Stomach (tissue), 9 donors: Measurements from ENCODE around the gene DMRTC1. TPM values are rescaled to one million over a fixed set of nuclear protein-coding genes. Genes with fewer than 3 reads are reported as not detected.
"Not testable (repeated sequence)": the region's sequence is repeated elsewhere in the genome, so short reads cannot be mapped to it uniquely, and the experiment has no call there.

ENCODE experiments used
- DNase-seq, 2 donors: peaks; one replicate each; pipeline versions ENCODE4 v3.0.0 to v3.0.0-alpha.2; 2013 to 2019
- H3K27ac ChIP-seq, 5 donors: fragments of 200-600 bp in 4 of 5; sonication (generic) in 4 of 5; one replicate each; pipeline ENCODE4 v1.5.1; 2013 to 2019; ENCODE audit warnings: mild to moderate bottlenecking in 1 of 5, moderate library complexity in 1 of 5
- H3K27me3 ChIP-seq, 3 donors: fragments of 200-600 bp; sonication (generic); one replicate each; pipeline ENCODE4 v1.5.1; 2017 to 2019; ENCODE audit warnings: mixed run types in 1 of 3
- H3K36me3 ChIP-seq, 4 donors: fragments of 200-600 bp; sonication (generic); 1 replicate in 3 of 4; 2 replicates in 1 of 4; pipeline ENCODE4 v1.5.1; 2016 to 2019
- H3K4me1 ChIP-seq, 4 donors: fragments of 200-600 bp; sonication (generic); one replicate each; pipeline ENCODE4 v1.5.1; 2016 to 2019
- H3K4me3 ChIP-seq, 4 donors: fragments of 200-600 bp; sonication (generic) in 3 of 4; one replicate each; pipeline ENCODE4 v1.5.1; 2016 to 2019; ENCODE audit warnings: mild to moderate bottlenecking in 1 of 4
- H3K9me3 ChIP-seq, 4 donors: fragments of 200-600 bp; sonication (generic); one replicate each; pipeline ENCODE4 v1.5.1; 2016 to 2019
- WGBS, 5 donors: extraction: QIAGEN DNeasy Blood & Tissue Kit in 3 of 5; methylation state at CpG; one replicate each; pipeline versions ENCODE4 v1.1.5 to v1.1.7; 2013 to 2018; 5-methylcytosine and 5-hydroxymethylcytosine counted together
- intact Hi-C: fragments of 100-400 bp; cut with DNase I; formaldehyde crosslinking; loops from one replicate; pipeline ENCODE4 v1.15.1; 2023; ENCODE audit warnings: low total_unique reads
- polyA plus RNA-seq, 3 donors: library from polyadenylated mRNA; stranded (reverse); fragments of 200-250 nt; gene quantifications; one replicate each; pipeline ENCODE4 v1.2.3, GENCODE V29; 2013
- total RNA-seq, 5 donors: library from RNA; depleted of rRNA; stranded (reverse); fragments of >200 nt; gene quantifications; one replicate each; pipeline versions ENCODE4 v1.1.0 to v1.2.3, GENCODE V29; 2014 to 2016
- donor health status: healthy with polysubstance abuse.
- donor health status: Bipolar disorder and iron deficiency.
- donor health status: healthy.

The DMRTC1 gene
- total and polyA plus RNA-seq, 8 donors: 30.3 TPM; not detected in 7

DNA sequence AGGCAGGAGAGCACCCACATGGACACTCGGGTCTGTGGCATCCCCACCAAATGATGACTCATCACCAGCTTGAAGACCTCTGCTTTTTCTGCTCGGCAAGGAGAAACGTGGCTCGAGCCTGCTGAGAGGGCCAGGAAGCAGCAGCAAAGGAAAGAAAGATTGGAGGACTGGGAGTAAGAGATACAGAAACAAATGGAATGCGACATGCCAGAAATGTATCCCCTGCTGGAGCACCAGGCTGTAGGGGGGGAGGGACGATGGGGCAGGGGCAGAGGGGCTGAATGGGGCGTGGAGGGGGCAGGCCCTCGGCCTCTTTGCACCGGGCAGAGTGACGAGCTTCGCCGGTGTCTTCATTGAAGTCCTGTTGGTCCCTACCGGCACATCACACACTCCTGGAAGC lies 31.3 kb downstream of the DMRTC1 start, which contains the start of gene FAM236C:
Gene FAM236C (plus strand): TSS at position 301 of the 400 bp plus-strand sequence. CDS start 100 bp downstream, outside the sequence.
- H3K27me3 ChIP-seq, H3K27ac ChIP-seq, H3K4me3 ChIP-seq, H3K4me1 ChIP-seq, H3K9me3 ChIP-seq, H3K36me3 ChIP-seq, DNase-seq, intact Hi-C loops: not testable (repeated sequence)
- WGBS, 5 donors: no CpG with 5 or more reads among the region's 13 CpGs

DNA sequence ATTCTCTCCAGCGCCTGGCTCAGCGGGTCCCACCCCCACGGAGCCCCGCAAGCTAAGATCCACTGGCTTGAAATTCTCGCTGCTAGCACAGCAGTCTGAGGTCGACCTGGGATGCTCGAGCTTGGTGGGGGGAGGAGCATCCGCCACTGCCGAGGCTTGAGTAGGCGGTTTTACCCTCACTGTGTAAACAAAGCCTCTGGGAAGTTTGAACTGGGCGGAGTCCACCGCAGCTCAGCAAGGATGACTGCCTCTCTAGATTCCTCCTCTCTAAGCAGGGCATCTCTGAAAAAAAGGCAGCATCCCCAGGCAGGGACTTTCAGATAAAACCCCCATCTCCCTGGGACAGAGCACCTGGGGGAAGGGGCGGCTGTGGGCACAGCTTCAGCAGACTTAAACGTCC lies 53.9 kb downstream of the DMRTC1 start:
- H3K27ac ChIP-seq, DNase-seq, H3K9me3 ChIP-seq, intact Hi-C loops, H3K4me1 ChIP-seq, H3K4me3 ChIP-seq, H3K36me3 ChIP-seq, H3K27me3 ChIP-seq: not testable (repeated sequence)
- no CpG with 5 or more reads among the region's 14 CpGs for WGBS, 5 donors

DNA sequence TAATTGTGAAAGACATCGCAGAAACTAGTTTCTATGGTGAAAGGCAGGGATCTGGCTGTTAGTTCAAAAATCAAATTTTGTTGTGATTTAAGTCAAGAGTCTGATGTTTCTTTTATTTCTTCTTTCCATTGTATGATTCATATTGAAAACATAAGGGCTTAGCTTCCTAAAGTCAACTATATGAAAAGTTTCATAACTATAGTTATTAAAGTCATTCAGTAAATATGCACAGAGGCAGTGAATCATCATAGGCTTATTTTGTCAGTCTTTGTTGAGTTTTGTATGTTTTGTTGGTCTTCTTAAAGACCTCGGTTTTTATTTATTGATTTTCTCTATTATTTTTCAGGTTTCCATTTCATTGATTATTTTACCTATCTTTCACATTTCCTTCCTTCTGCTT lies 60.7 kb downstream of the DMRTC1 start:
- intact Hi-C loops, H3K36me3 ChIP-seq, H3K4me1 ChIP-seq, DNase-seq, H3K4me3 ChIP-seq, H3K9me3 ChIP-seq, H3K27ac ChIP-seq, H3K27me3 ChIP-seq: not testable (repeated sequence)
- WGBS, 5 donors: no CpG with 5 or more reads among the region's 2 CpGs

DNA sequence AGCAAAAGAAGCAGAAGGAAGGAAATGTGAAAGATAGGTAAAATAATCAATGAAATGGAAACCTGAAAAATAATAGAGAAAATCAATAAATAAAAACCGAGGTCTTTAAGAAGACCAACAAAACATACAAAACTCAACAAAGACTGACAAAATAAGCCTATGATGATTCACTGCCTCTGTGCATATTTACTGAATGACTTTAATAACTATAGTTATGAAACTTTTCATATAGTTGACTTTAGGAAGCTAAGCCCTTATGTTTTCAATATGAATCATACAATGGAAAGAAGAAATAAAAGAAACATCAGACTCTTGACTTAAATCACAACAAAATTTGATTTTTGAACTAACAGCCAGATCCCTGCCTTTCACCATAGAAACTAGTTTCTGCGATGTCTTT lies 106.1 kb downstream of the DMRTC1 start:
- WGBS, 5 donors: no CpG with 5 or more reads among the region's 2 CpGs
- not testable (repeated sequence) for H3K4me3 ChIP-seq, DNase-seq

GRCh38 chrX:72830701-72831100 lies 112.9 kb downstream of the DMRTC1 start:
- H3K4me1 ChIP-seq, H3K9me3 ChIP-seq, H3K4me3 ChIP-seq, H3K27me3 ChIP-seq, H3K27ac ChIP-seq, DNase-seq, H3K36me3 ChIP-seq, intact Hi-C loops: not testable (repeated sequence)
- WGBS, 5 donors: no CpG with 5 or more reads among the region's 13 CpGs

More for the DNA sequence above, 106.1 kb downstream of the DMRTC1 start:
- H3K9me3 ChIP-seq, H3K27me3 ChIP-seq, H3K36me3 ChIP-seq, intact Hi-C loops, H3K27ac ChIP-seq, H3K4me1 ChIP-seq: not testable (repeated sequence)

Other genes with a start within 250 kb of the DMRTC1 start
- 10 to 100 TPM in 2 of 5 donors, 1 to 10 TPM in 3; 2.0 to 13.4 (median 9.0) TPM for gene PHKA1, start 229.5 kb downstream of the DMRTC1 start, total RNA-seq
- gene PHKA1, start 229.5 kb downstream of the DMRTC1 start, polyA plus RNA-seq: 1 to 10 TPM; 3.1 to 4.9 (median 3.8) TPM
- not detected for gene DMRTC1B, start 166.9 kb downstream of the DMRTC1 start, total RNA-seq
- 1 to 10 TPM in 2 of 3 donors, under 1 TPM in 1; 0.93 to 2.9 (median 1.1) TPM for gene DMRTC1B, start 166.9 kb downstream of the DMRTC1 start, polyA plus RNA-seq
- not detected for gene FAM236B, start 161.2 kb downstream of the DMRTC1 start, total RNA-seq
- not detected for gene FAM236B, start 161.2 kb downstream of the DMRTC1 start, polyA plus RNA-seq
- not detected for gene FAM236D, start 135.6 kb downstream of the DMRTC1 start, total RNA-seq
- gene FAM236D, start 135.6 kb downstream of the DMRTC1 start, polyA plus RNA-seq: not detected
- not detected for gene FAM236C, start 31.2 kb downstream of the DMRTC1 start, total RNA-seq
- not detected for gene FAM236C, start 31.2 kb downstream of the DMRTC1 start, polyA plus RNA-seq
- not detected for gene FAM236A, start 5.6 kb downstream of the DMRTC1 start, total RNA-seq
- not detected for gene FAM236A, start 5.6 kb downstream of the DMRTC1 start, polyA plus RNA-seq
- gene PABPC1L2B, start 59.1 kb upstream of the DMRTC1 start, total RNA-seq: not detected
- gene PABPC1L2B, start 59.1 kb upstream of the DMRTC1 start, polyA plus RNA-seq: not detected
- not detected for gene PABPC1L2A, start 135.7 kb upstream of the DMRTC1 start, total RNA-seq
- gene PABPC1L2A, start 135.7 kb upstream of the DMRTC1 start, polyA plus RNA-seq: not detected